ENCODE results near the gene TRA2A.
A peak's percentile ranks its signal among the peaks of the same experiment; 100 is the strongest.
"Not testable (repeated sequence)": the region's sequence is repeated elsewhere in the genome, so short reads cannot be mapped to it uniquely, and the experiment has no call there.

Gene TRA2A

GRCh38 chr7:23494009-23494408, 37.8 kb downstream of the TRA2A start:
- no peak for DNase-seq (ENCODE audit: low spot score)

GRCh38 chr7:23491502-23491901, 40.3 kb downstream of the TRA2A start:
- DNase-seq (ENCODE audit: low spot score) = no peak

- peak; percentile 31 for DNase-seq (ENCODE audit: low spot score)
These were observed 41.2 kb downstream of the TRA2A start for GRCh38 chr7:23490357-23491135.

- not testable (repeated sequence) for DNase-seq (ENCODE audit: low spot score)
These were observed 43.1 kb downstream of the TRA2A start for GRCh38 chr7:23488714-23489113.

DNA sequence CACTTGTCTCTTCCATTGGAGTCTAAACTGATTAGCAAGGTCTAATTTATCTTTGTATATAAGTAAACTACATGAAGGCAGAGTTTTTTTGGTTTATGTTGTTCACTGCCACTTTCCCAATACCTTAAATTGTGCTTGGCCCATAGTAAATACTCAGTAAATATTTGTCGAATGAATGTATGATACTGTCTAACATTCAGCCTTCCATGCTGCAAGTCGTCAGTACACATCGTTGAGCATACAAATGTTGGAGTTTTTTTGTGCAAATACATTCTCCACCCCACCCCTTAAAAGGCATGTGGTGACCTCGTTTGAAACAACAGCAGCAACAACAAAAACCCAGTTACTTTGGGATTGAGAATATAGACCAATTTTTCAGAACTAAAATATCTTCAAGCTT, 44.1 kb downstream of the TRA2A start:
- DNase-seq (ENCODE audit: low spot score) = no peak

DNA sequence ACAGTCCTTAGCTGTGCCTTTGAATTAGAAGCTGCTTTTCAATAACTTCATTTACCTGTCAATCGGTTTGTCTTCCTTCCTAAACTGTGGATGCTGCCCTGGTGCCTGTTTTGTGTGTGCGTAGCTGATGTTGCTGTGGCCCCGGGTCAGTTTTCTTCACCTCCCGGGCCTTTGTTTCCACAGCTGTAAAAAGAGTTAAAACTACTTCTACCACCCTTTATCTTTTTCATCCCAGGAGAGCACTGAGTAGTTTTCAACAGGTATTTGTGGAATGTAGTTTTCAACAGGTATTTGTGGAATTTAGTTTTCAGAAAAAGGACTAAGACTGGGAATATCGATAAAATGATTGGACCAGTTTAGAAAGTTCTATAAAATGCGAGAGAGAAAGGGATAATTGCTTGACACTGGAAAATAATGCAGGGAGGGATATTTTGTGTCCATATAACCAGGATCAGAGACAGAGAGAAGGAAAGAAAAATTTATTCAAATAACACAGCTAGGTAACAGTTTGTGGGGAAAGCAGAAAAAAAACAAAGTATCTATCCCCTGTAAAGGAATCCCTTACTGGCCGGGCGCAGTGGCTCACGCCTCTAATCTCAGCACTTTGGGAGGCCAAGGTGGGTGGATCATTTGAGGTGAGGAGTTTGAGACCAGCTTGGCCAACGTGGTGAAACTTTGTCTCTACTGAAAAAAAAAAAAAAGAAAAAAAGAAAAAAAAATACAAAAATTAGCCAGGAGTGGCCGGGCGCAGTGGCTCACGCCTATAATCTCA, 45.6 kb downstream of the TRA2A start:
- no peak for DNase-seq (ENCODE audit: low spot score)

- DNase-seq (ENCODE audit: low spot score) = no peak
These were observed 49.1 kb downstream of the TRA2A start for GRCh38 chr7:23482686-23483085.

- no peak for DNase-seq (ENCODE audit: low spot score)
These were observed 53.6 kb downstream of the TRA2A start for GRCh38 chr7:23477962-23478866.

GRCh38 chr7:23477157-23477499, 54.7 kb downstream of the TRA2A start:
- no peak for DNase-seq (ENCODE audit: low spot score)

DNA sequence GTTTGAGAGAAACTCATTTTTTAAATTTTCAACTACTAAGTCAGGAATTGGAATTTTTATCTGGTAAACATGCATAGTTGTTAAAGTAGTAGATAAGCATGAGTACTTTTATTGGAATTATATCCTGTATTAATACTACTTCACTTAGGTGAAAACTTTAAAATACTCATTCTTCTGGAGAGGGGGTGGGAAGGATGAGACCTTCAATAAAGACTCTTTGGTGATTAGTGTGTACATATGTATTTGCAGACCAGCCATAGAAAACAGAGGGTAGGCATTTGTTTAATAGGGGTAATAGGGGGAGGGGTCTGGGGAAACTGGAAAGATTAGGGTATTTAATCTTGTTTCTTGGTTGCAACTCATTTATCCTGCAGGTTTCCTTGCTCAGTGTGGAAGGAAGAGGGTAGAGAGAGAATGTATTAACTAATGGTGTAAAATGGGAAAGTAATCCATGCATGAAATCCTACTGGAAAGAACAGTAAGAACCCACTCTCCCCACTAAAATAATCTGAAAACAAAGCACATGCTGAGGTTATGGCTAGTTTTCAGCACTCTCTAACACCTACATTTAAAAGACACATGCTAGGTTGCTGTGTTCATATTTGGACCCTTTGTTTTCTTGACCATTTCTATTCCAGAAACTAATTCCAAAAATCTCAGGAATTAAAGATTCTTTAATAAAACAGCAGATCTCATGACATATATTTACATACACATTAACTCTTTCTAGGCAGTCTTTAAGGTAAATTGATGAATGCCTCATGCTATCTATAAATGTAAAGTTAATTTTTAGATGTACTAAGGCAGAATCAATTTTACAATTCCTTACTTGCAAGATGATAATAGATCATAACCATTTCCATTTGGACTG, 55.3 kb downstream of the TRA2A start:
- no peak for DNase-seq (ENCODE audit: low spot score)

DNA sequence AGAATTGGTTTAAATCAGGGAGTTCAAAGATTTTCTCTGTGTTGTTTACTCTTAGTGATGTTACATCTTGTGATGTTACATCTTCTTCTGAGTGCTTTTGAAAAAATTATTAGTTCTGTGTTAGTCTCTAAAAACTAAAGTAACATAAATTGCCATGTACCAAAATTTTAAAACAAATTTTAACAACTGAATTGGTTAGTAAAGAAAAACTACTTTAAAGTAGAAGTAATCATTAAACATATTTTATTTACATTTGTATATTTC, 56.3 kb downstream of the TRA2A start:
- DNase-seq (ENCODE audit: low spot score) = no peak

DNA sequence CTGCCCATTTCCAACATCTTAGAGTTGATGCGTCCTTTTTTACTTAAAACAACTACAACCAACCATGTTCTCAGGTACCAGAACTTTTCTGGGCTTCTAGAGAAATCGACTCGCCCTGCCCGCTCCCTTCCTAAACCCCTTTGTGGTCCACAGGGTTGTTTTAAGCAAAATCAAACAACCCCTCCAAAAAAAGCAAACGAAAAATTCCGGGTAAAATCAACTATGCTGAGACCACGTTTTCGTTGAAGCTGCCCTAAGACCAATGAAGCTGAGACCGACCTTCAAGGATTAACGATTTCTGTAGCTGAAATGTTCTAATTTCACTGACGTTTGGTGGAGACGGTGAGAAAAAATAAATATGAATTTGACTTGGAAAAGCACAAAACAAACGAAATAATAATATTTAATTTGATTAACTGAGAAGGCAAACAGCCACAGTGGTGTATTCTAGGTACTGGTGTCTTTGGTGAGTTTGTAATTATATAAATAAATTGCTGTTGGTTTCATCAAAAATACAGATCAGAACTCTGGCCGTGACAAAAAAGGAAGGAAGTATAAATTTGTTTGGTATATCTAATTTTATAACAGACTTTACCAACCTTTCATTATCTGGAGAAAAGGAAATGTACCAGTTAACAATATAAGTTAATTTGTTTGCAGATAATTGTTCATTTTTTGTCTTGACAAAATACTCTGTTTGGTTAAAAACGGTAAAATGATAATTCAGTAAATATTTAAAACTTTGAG, 56.8 kb downstream of the TRA2A start:
- no peak for DNase-seq (ENCODE audit: low spot score)

GRCh38 chr7:23474094-23474828, 57.5 kb downstream of the TRA2A start:
- DNase-seq (ENCODE audit: low spot score) = peak; percentile 84

- DNase-seq (ENCODE audit: low spot score) = no peak
These were observed 58.0 kb downstream of the TRA2A start for GRCh38 chr7:23473844-23474093.

DNA sequence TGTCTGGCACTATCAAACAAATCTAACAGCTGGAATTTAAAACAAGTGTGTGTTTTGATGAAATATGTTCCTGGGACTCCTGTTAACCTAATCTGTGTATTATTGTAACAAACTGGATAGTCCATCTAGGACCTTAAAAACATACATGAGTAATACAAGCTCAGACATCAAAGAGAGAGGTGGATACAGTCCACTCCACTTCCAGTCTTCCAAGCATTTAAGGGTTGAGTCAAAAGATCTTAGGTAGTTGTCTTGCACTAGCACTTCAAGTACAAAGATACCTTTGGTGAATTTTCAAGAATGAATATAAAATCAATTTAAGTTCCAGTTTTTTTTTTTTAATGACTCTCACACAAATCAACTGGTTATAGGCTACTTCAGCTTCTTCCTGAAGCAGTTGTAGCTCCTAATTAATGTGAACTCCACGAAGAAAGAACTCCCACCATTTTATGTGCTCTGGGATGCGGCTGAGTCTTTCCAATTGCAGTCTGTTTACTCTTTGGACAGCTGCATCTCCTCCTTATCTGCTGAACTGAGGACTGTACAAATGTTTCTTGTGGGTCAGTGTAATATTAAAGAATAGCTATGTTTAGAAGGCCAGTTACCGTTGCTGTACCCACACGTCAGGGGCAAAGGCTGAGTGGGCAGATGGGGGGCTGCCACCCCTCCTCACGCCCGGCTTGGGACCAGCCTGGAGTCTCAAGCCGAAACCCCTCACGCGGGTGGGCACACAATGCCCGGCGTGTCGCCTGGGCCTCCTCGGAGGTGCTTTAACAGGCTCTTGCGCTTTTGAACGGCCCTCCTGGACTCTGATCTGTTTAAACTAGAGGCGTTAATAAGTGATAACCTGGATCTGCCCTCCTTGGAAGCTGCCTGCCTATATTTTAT, 58.6 kb downstream of the TRA2A start:
- no peak for DNase-seq (ENCODE audit: low spot score)

GRCh38 chr7:23472556-23472955, 59.2 kb downstream of the TRA2A start:
- DNase-seq (ENCODE audit: low spot score) = no peak

DNA sequence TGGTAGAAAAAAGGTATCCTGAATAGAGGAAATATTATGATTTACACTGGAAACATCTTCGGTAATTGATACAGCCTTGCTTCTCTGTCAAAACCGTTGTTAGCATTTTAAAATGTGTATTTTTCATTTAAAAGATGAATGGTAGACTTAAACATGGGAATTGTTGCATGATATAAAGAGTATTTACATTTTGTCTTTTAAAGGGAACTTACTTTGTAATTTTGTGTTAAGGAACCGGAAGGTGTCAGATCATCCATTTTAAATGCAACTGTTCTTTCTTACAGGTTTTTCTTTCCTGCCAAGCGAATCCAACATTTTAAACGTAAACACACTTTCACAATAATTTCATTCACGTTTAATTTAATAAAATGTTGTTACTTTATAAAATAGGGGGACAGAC, 59.7 kb downstream of the TRA2A start:
- DNase-seq (ENCODE audit: low spot score) = no peak

- no peak for DNase-seq (ENCODE audit: low spot score)
These were observed 60.5 kb downstream of the TRA2A start for GRCh38 chr7:23471106-23471859.

Data from hematopoietic multipotent progenitor cell treated with erythropoietin and hydrocortisone succinate and interleukin-3 and kit ligand, for 15 days (in vitro differentiated cells).